ENCODE data around the gene RASAL1.

Gene RASAL1

GRCh38 chr12:113119980-113120669 lies 15.4 kb downstream of the RASAL1 start:
- TF ChIP-seq SIN3A (IDR thresholded peaks at IDR 0.05; ENCODE audit: borderline replicate concordance, insufficient read depth, low read length) (no peak), TAF1 (IDR thresholded peaks at IDR 0.05; ENCODE audit: borderline replicate concordance, insufficient read depth, low read length) (no peak), FOXP2 (optimal IDR thresholded peaks at IDR 0.05; ENCODE audit: borderline replicate concordance, extremely low read depth, extremely low read length, insufficient read depth) (no peak), POLR2AphosphoS5 (IDR thresholded peaks at IDR 0.05; ENCODE audit: low read depth, low read length) (no peak)
- TF ChIP-seq, protein P1, sequence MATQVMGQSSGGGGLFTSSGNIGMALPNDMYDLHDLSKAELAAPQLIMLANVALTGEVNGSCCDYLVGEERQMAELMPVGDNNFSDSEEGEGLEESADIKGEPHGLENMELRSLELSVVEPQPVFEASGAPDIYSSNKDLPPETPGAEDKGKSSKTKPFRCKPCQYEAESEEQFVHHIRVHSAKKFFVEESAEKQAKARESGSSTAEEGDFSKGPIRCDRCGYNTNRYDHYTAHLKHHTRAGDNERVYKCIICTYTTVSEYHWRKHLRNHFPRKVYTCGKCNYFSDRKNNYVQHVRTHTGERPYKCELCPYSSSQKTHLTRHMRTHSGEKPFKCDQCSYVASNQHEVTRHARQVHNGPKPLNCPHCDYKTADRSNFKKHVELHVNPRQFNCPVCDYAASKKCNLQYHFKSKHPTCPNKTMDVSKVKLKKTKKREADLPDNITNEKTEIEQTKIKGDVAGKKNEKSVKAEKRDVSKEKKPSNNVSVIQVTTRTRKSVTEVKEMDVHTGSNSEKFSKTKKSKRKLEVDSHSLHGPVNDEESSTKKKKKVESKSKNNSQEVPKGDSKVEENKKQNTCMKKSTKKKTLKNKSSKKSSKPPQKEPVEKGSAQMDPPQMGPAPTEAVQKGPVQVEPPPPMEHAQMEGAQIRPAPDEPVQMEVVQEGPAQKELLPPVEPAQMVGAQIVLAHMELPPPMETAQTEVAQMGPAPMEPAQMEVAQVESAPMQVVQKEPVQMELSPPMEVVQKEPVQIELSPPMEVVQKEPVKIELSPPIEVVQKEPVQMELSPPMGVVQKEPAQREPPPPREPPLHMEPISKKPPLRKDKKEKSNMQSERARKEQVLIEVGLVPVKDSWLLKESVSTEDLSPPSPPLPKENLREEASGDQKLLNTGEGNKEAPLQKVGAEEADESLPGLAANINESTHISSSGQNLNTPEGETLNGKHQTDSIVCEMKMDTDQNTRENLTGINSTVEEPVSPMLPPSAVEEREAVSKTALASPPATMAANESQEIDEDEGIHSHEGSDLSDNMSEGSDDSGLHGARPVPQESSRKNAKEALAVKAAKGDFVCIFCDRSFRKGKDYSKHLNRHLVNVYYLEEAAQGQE (IDR thresholded peaks at IDR 0.05; ENCODE audit: insufficient read depth in 1 of 2, low read depth in 2 of 2, low read length in 2 of 2): no peak

GRCh38 chr12:113118142-113118541 lies 17.4 kb downstream of the RASAL1 start:
- no peak for TF ChIP-seq FOXP2 (optimal IDR thresholded peaks at IDR 0.05; ENCODE audit: borderline replicate concordance, extremely low read depth, extremely low read length, insufficient read depth)
- TF ChIP-seq POLR2AphosphoS5 (IDR thresholded peaks at IDR 0.05; ENCODE audit: low read depth, low read length): no peak
- TF ChIP-seq TAF1 (IDR thresholded peaks at IDR 0.05; ENCODE audit: borderline replicate concordance, insufficient read depth, low read length): no peak
- TF ChIP-seq, protein P1 (IDR thresholded peaks at IDR 0.05; ENCODE audit: insufficient read depth in 1 of 2, low read depth in 2 of 2, low read length in 2 of 2): no peak
- no peak for TF ChIP-seq SIN3A (IDR thresholded peaks at IDR 0.05; ENCODE audit: borderline replicate concordance, insufficient read depth, low read length)

DNA sequence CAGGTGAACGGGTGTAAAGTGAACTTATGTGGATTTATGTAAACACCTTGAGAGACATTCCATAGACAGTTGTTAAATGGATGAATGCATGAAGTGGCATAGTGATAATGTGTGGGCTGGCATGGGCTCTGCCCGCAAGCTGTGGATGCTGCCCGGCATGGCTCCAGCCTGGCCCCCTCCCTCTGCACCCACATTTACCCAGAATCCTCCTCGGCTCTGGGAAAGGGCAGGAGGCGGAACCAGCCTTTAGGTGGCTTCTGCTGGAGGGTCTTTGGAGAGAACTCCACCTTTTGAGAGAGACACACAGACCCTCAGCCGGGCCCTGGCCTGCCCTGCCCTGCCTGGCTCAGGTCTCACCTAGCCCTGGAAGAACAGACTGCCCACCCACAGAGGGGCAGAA lies 18.7 kb downstream of the RASAL1 start:
- TF ChIP-seq SIN3A (IDR thresholded peaks at IDR 0.05; ENCODE audit: borderline replicate concordance, insufficient read depth, low read length) (no peak), FOXP2 (optimal IDR thresholded peaks at IDR 0.05; ENCODE audit: borderline replicate concordance, extremely low read depth, extremely low read length, insufficient read depth) (no peak), TAF1 (IDR thresholded peaks at IDR 0.05; ENCODE audit: borderline replicate concordance, insufficient read depth, low read length) (no peak), POLR2AphosphoS5 (IDR thresholded peaks at IDR 0.05; ENCODE audit: low read depth, low read length) (no peak)
- TF ChIP-seq, protein P1 (IDR thresholded peaks at IDR 0.05; ENCODE audit: insufficient read depth in 1 of 2, low read depth in 2 of 2, low read length in 2 of 2): no peak

DNA sequence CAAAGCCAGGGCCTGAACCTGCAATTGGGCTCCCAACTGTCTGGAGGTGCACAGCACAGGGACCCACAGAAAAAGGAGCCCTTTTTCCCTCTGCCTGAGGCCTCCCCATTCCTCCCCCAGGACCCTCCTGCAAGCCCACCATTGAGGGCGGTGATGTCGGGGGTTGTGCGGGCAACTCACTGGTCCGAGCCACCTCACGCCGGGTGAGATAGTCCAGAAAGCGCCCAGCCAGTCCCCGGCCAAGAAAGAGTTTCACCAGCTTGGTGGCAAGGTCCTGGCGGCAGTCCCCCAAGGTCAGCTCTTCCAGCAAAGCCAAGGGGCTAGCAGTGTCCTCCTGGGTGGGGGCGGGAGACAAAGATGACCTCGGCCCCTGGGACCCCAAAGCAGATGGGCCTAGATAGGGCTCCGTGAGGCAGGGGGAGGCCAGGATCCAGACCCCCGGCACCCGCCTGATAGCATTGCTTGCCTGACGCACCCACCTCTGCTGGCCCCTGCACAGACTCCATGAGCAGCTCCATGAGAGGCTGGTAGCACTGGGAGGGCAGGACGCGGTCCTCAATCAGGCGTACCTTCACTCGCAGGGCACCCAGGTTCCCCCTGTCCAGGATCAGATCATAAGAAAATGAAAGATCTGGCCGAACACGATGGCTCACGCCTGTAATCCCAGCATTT lies 20.0 kb downstream of the RASAL1 start:
- TF ChIP-seq POLR2AphosphoS5 (IDR thresholded peaks at IDR 0.05; ENCODE audit: low read depth, low read length) (no peak), FOXP2 (optimal IDR thresholded peaks at IDR 0.05; ENCODE audit: borderline replicate concordance, extremely low read depth, extremely low read length, insufficient read depth) (no peak), SIN3A (IDR thresholded peaks at IDR 0.05; ENCODE audit: borderline replicate concordance, insufficient read depth, low read length) (no peak), TAF1 (IDR thresholded peaks at IDR 0.05; ENCODE audit: borderline replicate concordance, insufficient read depth, low read length) (no peak)
- TF ChIP-seq, protein P1 (IDR thresholded peaks at IDR 0.05; ENCODE audit: insufficient read depth in 1 of 2, low read depth in 2 of 2, low read length in 2 of 2): no peak

Measured in PFSK-1 (cell line).